H1 (cell line): ENCODE measurements around the gene HAVCR2. TPM values are rescaled to one million over a fixed set of nuclear protein-coding genes. Genes with fewer than 3 reads are reported as not detected.

ENCODE experiments used
- CTCF ChIA-PET: fragments of 300-600 bp; sonication (Branson Sonifier 250); formaldehyde crosslinking; loops from one replicate; lab custom pipeline; 2021; ENCODE audit not compliant: partially characterized antibody; lab: Charles Lee
- POLR2A ChIA-PET: fragments of 300-600 bp; sonication (Branson Sonifier 250); formaldehyde crosslinking; loops from one replicate; lab custom pipeline; 2021; ENCODE audit warnings: inconsistent platforms; ENCODE audit not compliant: partially characterized antibody; lab: Charles Lee
- DNase-seq, 2 experiments: peaks; one replicate each; pipeline versions ENCODE4 v3.0.0 to v3.0.0-alpha.2; 2010 to 2022; ENCODE audit warnings: low spot score in 2 of 2, low read depth in 1 of 2, mixed read lengths in 1 of 2
- FAIRE-seq: peaks from 2 replicates; lab custom pipeline; 2011; peaks lifted over from hg19 to GRCh38; lab: Jason Lieb, UNC
- H2AFZ ChIP-seq: 2 replicates; pipeline ENCODE4 v1.8.1; 2012; ENCODE audit warnings: low read length, inconsistent platforms
- H2AK5ac ChIP-seq: 2 replicates; pipeline ENCODE4 v1.6.1; 2013; ENCODE audit warnings: low read depth, low read length
- H2BK120ac ChIP-seq: replicated peaks from 2 replicates; pipeline ENCODE3; 2013; ENCODE audit warnings: low read depth, low read length, inconsistent platforms
- H2BK12ac ChIP-seq: 2 replicates; pipeline ENCODE4 v1.6.1; 2013; ENCODE audit warnings: low read depth, low read length
- H2BK15ac ChIP-seq: 2 replicates; pipeline ENCODE4 v1.6.1; 2013; ENCODE audit warnings: low read length
- H2BK20ac ChIP-seq: 2 replicates; pipeline ENCODE4 v1.6.1; 2013; ENCODE audit warnings: low read length
- H2BK5ac ChIP-seq: 2 replicates; pipeline ENCODE4 v1.6.1; 2013; ENCODE audit warnings: low read depth, low read length
- H3K14ac ChIP-seq: 2 replicates; pipeline ENCODE4 v1.6.1; 2013; ENCODE audit warnings: inconsistent platforms; ENCODE audit not compliant: insufficient read length
- H3K18ac ChIP-seq: 2 replicates; pipeline ENCODE4 v1.6.1; 2013; ENCODE audit warnings: low read length; ENCODE audit errors: extremely low read depth
- H3K23ac ChIP-seq: 2 replicates; pipeline ENCODE4 v1.6.1; 2013; ENCODE audit warnings: inconsistent platforms; ENCODE audit not compliant: insufficient read length
- H3K23me2 ChIP-seq: 2 replicates; pipeline ENCODE4 v1.6.1; 2013; ENCODE audit warnings: low read depth, low read length
- H3K27ac ChIP-seq: 2 replicates; pipeline ENCODE4 v1.6.1; 2011; ENCODE audit warnings: low read depth, low read length, inconsistent platforms
- H3K27me3 ChIP-seq, 4 experiments: replicated peaks in 1 of 4; 1 replicate in 1 of 4; 2 replicates in 3 of 4; pipeline versions ENCODE4 v1.6.1 to v1.8.1; 2011 to 2013; ENCODE audit warnings: low read length in 3 of 4, mild to moderate bottlenecking in 3 of 4, inconsistent platforms in 2 of 4, mixed read lengths in 2 of 4, moderate library complexity in 1 of 4; ENCODE audit not compliant: control insufficient read depth in 3 of 4, insufficient read depth in 3 of 4; ENCODE audit errors: extremely low read depth in 1 of 4
- H3K36me3 ChIP-seq, 4 experiments: 2 replicates each; pipeline versions ENCODE4 v1.6.1 to v1.8.1; 2011 to 2013; ENCODE audit warnings: mild to moderate bottlenecking in 4 of 4, low read length in 3 of 4, moderate library complexity in 2 of 4, control low read depth in 1 of 4, inconsistent platforms in 1 of 4; ENCODE audit not compliant: insufficient read depth in 4 of 4, control insufficient read depth in 2 of 4
- H3K4ac ChIP-seq: replicated peaks from 2 replicates; pipeline ENCODE3; 2013; ENCODE audit warnings: low read length, low read depth, mixed read lengths, inconsistent platforms; ENCODE audit not compliant: insufficient read length
- H3K4me1 ChIP-seq, 4 experiments: replicated peaks in 1 of 4; 1 replicate in 1 of 4; 2 replicates in 3 of 4; pipeline versions ENCODE4 v1.6.1 to v1.8.1; 2011 to 2013; ENCODE audit warnings: low read length in 3 of 4, inconsistent platforms in 2 of 4, mixed read lengths in 1 of 4; ENCODE audit not compliant: insufficient read depth in 4 of 4, control insufficient read depth in 3 of 4
- H3K4me2 ChIP-seq, 2 experiments: 2 replicates each; pipeline versions ENCODE4 v1.6.1 to v1.8.1; 2011 to 2013; ENCODE audit warnings: low read depth in 2 of 2, low read length in 2 of 2, control low read depth in 1 of 2, inconsistent platforms in 1 of 2, mild to moderate bottlenecking in 1 of 2; ENCODE audit not compliant: insufficient read depth in 1 of 2
- H3K4me3 ChIP-seq, 4 experiments: fragments of 200-600, 300-600 bp in 1 of 4; sonication (generic), shearing (Covaris generic), sonication (Bioruptor Twin) in 1 of 4; 2 replicates each; pipeline versions ENCODE4 v1.5.1 to v1.8.1; 2011 to 2016; ENCODE audit warnings: low read length in 4 of 4, low read depth in 3 of 4, control low read depth in 2 of 4, inconsistent platforms in 2 of 4, mild to moderate bottlenecking in 2 of 4, mixed read lengths in 1 of 4, moderate library complexity in 1 of 4; ENCODE audit not compliant: insufficient read depth in 2 of 4; ENCODE audit errors: extremely low read depth in 1 of 4
- H3K56ac ChIP-seq: replicated peaks from 2 replicates; pipeline ENCODE3; 2013; ENCODE audit warnings: low read depth, mild to moderate bottlenecking, mixed read lengths, low read length, inconsistent platforms; ENCODE audit not compliant: insufficient read length
- H3K79me1 ChIP-seq: 2 replicates; pipeline ENCODE4 v1.6.1; 2013; ENCODE audit warnings: low read depth, low read length, control low read depth
- H3K79me2 ChIP-seq, 2 experiments: 2 replicates each; pipeline versions ENCODE4 v1.6.1 to v1.8.1; 2012 to 2013; ENCODE audit warnings: low read length in 2 of 2, mild to moderate bottlenecking in 2 of 2, inconsistent platforms in 1 of 2; ENCODE audit not compliant: insufficient read depth in 2 of 2, control insufficient read depth in 1 of 2
- H3K9ac ChIP-seq, 4 experiments: replicated peaks in 1 of 4; 1 replicate in 1 of 4; 2 replicates in 3 of 4; pipeline versions ENCODE4 v1.6.1 to v1.8.1; 2011 to 2013; ENCODE audit warnings: low read depth in 3 of 4, low read length in 3 of 4, control low read depth in 2 of 4, mild to moderate bottlenecking in 2 of 4, moderate library complexity in 2 of 4, inconsistent platforms in 1 of 4; ENCODE audit errors: extremely low read depth in 1 of 4
- H3K9me3 ChIP-seq, 2 experiments: 2 replicates each; pipeline versions ENCODE4 v1.6.1 to v1.8.1; 2012 to 2013; ENCODE audit warnings: mild to moderate bottlenecking in 2 of 2, moderate library complexity in 2 of 2, control low read depth in 1 of 2, inconsistent platforms in 1 of 2, low read depth in 1 of 2, low read length in 1 of 2, mixed read lengths in 1 of 2; ENCODE audit not compliant: insufficient read depth in 2 of 2
- H4K20me1 ChIP-seq, 2 experiments: replicated peaks in 1 of 2; 2 replicates each; pipeline versions ENCODE3 to v1.8.1; 2011 to 2013; ENCODE audit warnings: inconsistent platforms in 2 of 2, low read length in 2 of 2, mild to moderate bottlenecking in 1 of 2; ENCODE audit not compliant: insufficient read depth in 2 of 2, control insufficient read depth in 1 of 2
- H4K5ac ChIP-seq: 2 replicates; pipeline ENCODE4 v1.6.1; 2013; ENCODE audit warnings: low read length, low read depth, mixed read lengths, inconsistent platforms; ENCODE audit not compliant: insufficient read length
- H4K8ac ChIP-seq: 2 replicates; pipeline ENCODE4 v1.8.0; 2013; ENCODE audit warnings: mild to moderate bottlenecking, moderate library complexity, low read length, inconsistent platforms; ENCODE audit not compliant: insufficient read depth; ENCODE audit errors: extremely low read depth
- H4K91ac ChIP-seq: replicated peaks from 2 replicates; pipeline ENCODE3; 2013; ENCODE audit warnings: low read length, mixed read lengths, inconsistent platforms; ENCODE audit not compliant: insufficient read length
- CHD1 ChIP-seq: IDR thresholded peaks from 2 replicates; pipeline ENCODE4 v1.6.1; 2012; ENCODE audit warnings: low read depth, low read length, improper control_type of control experiment
- CREB1 ChIP-seq: IDR thresholded peaks from 2 replicates; pipeline ENCODE4 v1.6.1; 2012; ENCODE audit warnings: inconsistent platforms
- CTBP2 ChIP-seq: IDR thresholded peaks from 2 replicates; pipeline ENCODE4 v1.7.0; 2011; ENCODE audit warnings: borderline replicate concordance, mild to moderate bottlenecking, moderate library complexity, mixed read lengths, low read length; ENCODE audit not compliant: insufficient read depth, insufficient read length
- EP300 ChIP-seq, 2 experiments: IDR thresholded peaks; 1 replicate in 1 of 2; 2 replicates in 1 of 2; pipeline ENCODE4 v1.6.1; 2011 to 2012; ENCODE audit warnings: low read depth in 2 of 2, low read length in 2 of 2, mild to moderate bottlenecking in 2 of 2, borderline replicate concordance in 1 of 2, inconsistent platforms in 1 of 2, moderate library complexity in 1 of 2
- KDM1A ChIP-seq: fragments of 200-600, 300-600 bp; sonication (generic); IDR thresholded peaks from 2 replicates; pipeline ENCODE4 v1.7.1; 2016; ENCODE audit warnings: mild to moderate bottlenecking, low read length, borderline replicate concordance
- KDM4A ChIP-seq: IDR thresholded peaks from one replicate; pipeline ENCODE4 v1.7.1; 2012; ENCODE audit warnings: low read depth, mild to moderate bottlenecking, moderate library complexity, low read length, inconsistent platforms; ENCODE audit not compliant: severe bottlenecking
- PHF8 ChIP-seq: fragments of 200-600 bp; sonication (generic); conservative IDR thresholded peaks from 2 replicates; pipeline ENCODE4 v1.7.1; 2012; ENCODE audit warnings: low read depth, mild to moderate bottlenecking, inconsistent platforms, low read length, moderate library complexity
- POLR2AphosphoS5 ChIP-seq: IDR thresholded peaks from 2 replicates; pipeline ENCODE4 v1.6.1; 2011; ENCODE audit warnings: low read depth, low read length
- RAD21 ChIP-seq, 2 experiments: IDR thresholded peaks in 1 of 2; conservative IDR thresholded peaks in 1 of 2; 2 replicates each; pipeline ENCODE4 v1.6.1; 2011; ENCODE audit warnings: low read depth in 2 of 2, low read length in 2 of 2, improper control_type of control experiment in 1 of 2, inconsistent platforms in 1 of 2, mild to moderate bottlenecking in 1 of 2, moderate library complexity in 1 of 2
- RFX5 ChIP-seq: IDR thresholded peaks from 2 replicates; pipeline ENCODE4 v1.6.1; 2011; ENCODE audit warnings: low read depth, low read length, improper control_type of control experiment, borderline replicate concordance
- SIRT6 ChIP-seq: IDR thresholded peaks from one replicate; pipeline ENCODE4 v1.7.1; 2012; ENCODE audit warnings: low read length, inconsistent platforms
- TBP ChIP-seq: IDR thresholded peaks from 2 replicates; pipeline ENCODE4 v1.6.1; 2011; ENCODE audit warnings: low read depth, low read length, improper control_type of control experiment
- WGBS, 2 experiments: shearing (Covaris generic) in 1 of 2; methylation state at CpG; one replicate each; pipeline versions ENCODE4 v1.1.6 to v1.1.7; 2013 to 2015; ENCODE audit warnings: low lambda C conversion rate in 2 of 2, mixed read lengths in 2 of 2, inconsistent platforms in 1 of 2, low coverage in 1 of 2, missing lambda C conversion rate in 1 of 2; ENCODE audit not compliant: insufficient replicate concordance in 2 of 2, insufficient coverage in 1 of 2, insufficient read length in 1 of 2; ENCODE audit errors: extremely low coverage in 1 of 2, missing lambda C conversion rate in 1 of 2; 5-methylcytosine and 5-hydroxymethylcytosine counted together
- polyA plus RNA-seq, 7 experiments: library from polyadenylated mRNA; depleted of rRNA in 3 of 7; stranded (reverse) in 5 of 7; unstranded in 2 of 7; fragments of >200 nt in 5 of 7; fragments of 200-250 nt in 2 of 7; gene quantifications; 1 replicate in 5 of 7; 2 replicates in 1 of 7; 4 replicates in 1 of 7; pipeline versions ENCODE4 v1.2.1 to v1.2.3, GENCODE V29; 2011 to 2013; ENCODE audit warnings: missing spikeins in 2 of 7, mixed read lengths in 2 of 7
- total RNA-seq: library from RNA; stranded (reverse); fragmentation: NEBNext Ultra II Directional; extraction: Animal tissue kit (Norgen Biotek cat#: 25700); gene quantifications from 2 replicates; pipeline ENCODE4 v1.2.1, GENCODE V29; 2021

Gene HAVCR2
- total and polyA plus RNA-seq, 2 of the 8 experiments (the other 6 are each of a cell fraction or from before 2014, with no cell fraction given) = 0.03 TPM; not detected in 1

DNA sequence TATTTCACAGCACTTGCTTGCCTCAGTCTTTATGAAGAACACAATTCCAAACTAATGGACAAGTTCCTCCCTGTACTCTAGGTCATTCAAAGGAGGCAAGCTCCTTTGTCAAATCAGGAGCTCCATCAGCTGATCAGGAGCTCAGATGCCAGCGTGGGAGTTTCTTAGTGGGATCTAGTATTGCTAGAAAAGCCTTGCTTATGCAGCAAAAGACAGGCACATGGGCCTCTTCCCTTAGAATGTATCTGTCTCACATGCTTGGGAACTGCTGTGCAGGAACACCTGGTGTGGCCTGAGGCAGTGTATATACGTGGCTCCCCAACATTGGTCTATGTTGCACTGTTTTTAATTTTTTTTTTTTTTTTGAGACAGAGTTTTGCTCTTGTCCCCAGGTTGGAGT, 28.6 kb downstream of the HAVCR2 start:
- H4K8ac ChIP-seq = no peak overlapping the region
- H2AFZ ChIP-seq = no peak overlapping the region
- no peak overlapping the region for H3K23ac ChIP-seq
- no peak overlapping the region for H3K18ac ChIP-seq
- no peaks in the 10 kb centered on the region for H3K9me3 ChIP-seq
- H3K4me3 ChIP-seq = no peak overlapping the region
- no peak overlapping the region for H2BK5ac ChIP-seq
- H3K56ac ChIP-seq = no peak overlapping the region
- no peak overlapping the region for H4K91ac ChIP-seq
- no peak overlapping the region for H3K9ac ChIP-seq
- H2BK20ac ChIP-seq = no peak overlapping the region
- no peak overlapping the region for H3K4me2 ChIP-seq
- no peak overlapping the region for H4K5ac ChIP-seq
- WGBS, 2 experiments = 100% methylated on average over 2 of the region's 2 CpGs; no CpG with 5 or more reads in 1 of the 2 experiments
- no peaks in the 10 kb centered on the region for H3K79me2 ChIP-seq
- no peaks in the 10 kb centered on the region for H3K27me3 ChIP-seq
- H3K27ac ChIP-seq = no peak overlapping the region
- TF ChIP-seq CREB1 = no peak
- TF ChIP-seq PHF8 = no peak
- no peak for TF ChIP-seq POLR2AphosphoS5
- no peak for TF ChIP-seq RFX5
- no peak for TF ChIP-seq RAD21 (IDR thresholded peaks at IDR 0.05 in 1 of 2, conservative IDR thresholded peaks at IDR 0.05 in 1 of 2; ENCODE audit: low read depth in 2 of 2, low read length in 2 of 2)
- no peak for TF ChIP-seq CHD1
- no peak for TF ChIP-seq EP300 (IDR thresholded peaks at IDR 0.05; ENCODE audit: borderline replicate concordance in 1 of 2, low read depth in 2 of 2, low read length in 2 of 2)
- TF ChIP-seq KDM1A = no peak
- no peak for TF ChIP-seq CTBP2
- TF ChIP-seq SIRT6 = no peak
- no peak for TF ChIP-seq KDM4A
- TF ChIP-seq TBP = no peak
- TF ChIP-seq, all 59 proteins: peak for 0
- FAIRE-seq = no peak
- H3K36me3 ChIP-seq = no peaks in the 10 kb centered on the region
- no peaks in the 10 kb centered on the region for H3K79me1 ChIP-seq
- DNase-seq = no peak
- H3K4ac ChIP-seq = no peak overlapping the region
- H2AK5ac ChIP-seq = no peak overlapping the region
- no peaks in the 10 kb centered on the region for H3K23me2 ChIP-seq
- no peaks in the 10 kb centered on the region for H3K4me1 ChIP-seq
- ChIA-PET CTCF (no interaction called here), POLR2A (no interaction called here)
- H4K20me1 ChIP-seq = no peaks in the 10 kb centered on the region
- H2BK15ac ChIP-seq = no peak overlapping the region
- H2BK120ac ChIP-seq = no peak overlapping the region
- H3K14ac ChIP-seq = no peak overlapping the region
- no peak overlapping the region for H2BK12ac ChIP-seq
